Right lobe of liver (tissue), 6 donors: ENCODE data around the gene VGLL4. TPM values are rescaled to one million over a fixed set of nuclear protein-coding genes. Genes with fewer than 3 reads are reported as not detected.

ENCODE experiments used
- ATAC-seq, 4 donors: fragments of 200-7000 bp; cut with Tn5 transposase; one replicate each; pipeline ENCODE4 v1.9.1; 2020; ENCODE audit warnings: mild to moderate bottlenecking in 4 of 4, moderate library complexity in 4 of 4
- DNase-seq, 3 donors: peaks; one replicate each; pipeline ENCODE4 v3.0.0-alpha.2; 2020
- H3K27ac ChIP-seq, 3 donors: fragments of 200-600 bp; one replicate each; pipeline ENCODE4 v1.8.0; 2022
- H3K27me3 ChIP-seq, 2 donors: fragments of 200-600 bp; one replicate each; pipeline ENCODE4 v1.8.0; 2022
- H3K36me3 ChIP-seq, 4 donors: fragments of 200-600 bp; sonication (generic) in 1 of 4; one replicate each; pipeline versions ENCODE4 v1.5.1 to v1.8.0; 2017 to 2022; ENCODE audit warnings: control low read depth in 1 of 4
- H3K4me1 ChIP-seq, 4 donors: fragments of 200-600 bp; sonication (generic) in 1 of 4; one replicate each; pipeline versions ENCODE4 v1.5.1 to v1.8.0; 2017 to 2022; ENCODE audit warnings: control low read depth in 1 of 4
- H3K4me3 ChIP-seq, 3 donors: fragments of 200-600 bp; one replicate each; pipeline ENCODE4 v1.8.0; 2022
- H3K9me3 ChIP-seq, 4 donors: fragments of 200-600 bp; sonication (generic) in 1 of 4; one replicate each; pipeline versions ENCODE4 v1.5.1 to v1.8.0; 2017 to 2022; ENCODE audit warnings: control low read depth in 1 of 4
- POLR2A ChIP-seq: fragments of 450-650 bp; IDR thresholded peaks from one replicate; pipeline ENCODE4 v1.6.1; 2017; ENCODE audit warnings: antibody characterized with exemption, mild to moderate bottlenecking
- WGBS: methylation state at CpG from one replicate; pipeline ENCODE4 v1.1.6; 2018; ENCODE audit warnings: low coverage, low lambda C conversion rate; ENCODE audit not compliant: insufficient coverage; ENCODE audit errors: missing lambda C conversion rate; 5-methylcytosine and 5-hydroxymethylcytosine counted together
- intact Hi-C, 2 donors: fragments of 100-400 bp; cut with DNase I; formaldehyde crosslinking; loops; one replicate each; pipeline versions ENCODE4 v1.11.2 to v1.14.1; 2022
- total RNA-seq, 6 experiments: library from RNA; depleted of rRNA in 2 of 6; stranded (reverse); fragments of >200 nt in 2 of 6; fragmentation: NEBNext Ultra II Directional in 3 of 6; extraction: Animal tissue kit (Norgen Biotek cat#: 25700) in 3 of 6; gene quantifications; one replicate each; pipeline versions ENCODE4 v1.1.0 to v1.2.4, GENCODE V29; 2016 to 2023
- TF ChIP-seq, protein P1 (sequence below), 4 donors: fragments of 200-600 bp in 3 of 4; fragments of 450-650 bp in 1 of 4; IDR thresholded peaks; one replicate each; pipeline versions ENCODE4 v1.5.1 to v1.8.0; 2016 to 2022; ENCODE audit warnings: antibody characterized with exemption in 4 of 4, mild to moderate bottlenecking in 2 of 4
- donor health status: DM: no; HTN: yes; CAD: no.
- donor health status: DM: no; HTN: no; CAD: no.
- donor health status: DM: no; HTN: no; CAD: no.
- donor health status: DM: no; HTN: yes; CAD: no.
- donor health status: DM: no; HTN: yes; CAD: no.

VGLL4 gene
- total RNA-seq, 6 experiments from 2014 or later: 10.4 to 22.4 (median 15.2) TPM

DNA sequence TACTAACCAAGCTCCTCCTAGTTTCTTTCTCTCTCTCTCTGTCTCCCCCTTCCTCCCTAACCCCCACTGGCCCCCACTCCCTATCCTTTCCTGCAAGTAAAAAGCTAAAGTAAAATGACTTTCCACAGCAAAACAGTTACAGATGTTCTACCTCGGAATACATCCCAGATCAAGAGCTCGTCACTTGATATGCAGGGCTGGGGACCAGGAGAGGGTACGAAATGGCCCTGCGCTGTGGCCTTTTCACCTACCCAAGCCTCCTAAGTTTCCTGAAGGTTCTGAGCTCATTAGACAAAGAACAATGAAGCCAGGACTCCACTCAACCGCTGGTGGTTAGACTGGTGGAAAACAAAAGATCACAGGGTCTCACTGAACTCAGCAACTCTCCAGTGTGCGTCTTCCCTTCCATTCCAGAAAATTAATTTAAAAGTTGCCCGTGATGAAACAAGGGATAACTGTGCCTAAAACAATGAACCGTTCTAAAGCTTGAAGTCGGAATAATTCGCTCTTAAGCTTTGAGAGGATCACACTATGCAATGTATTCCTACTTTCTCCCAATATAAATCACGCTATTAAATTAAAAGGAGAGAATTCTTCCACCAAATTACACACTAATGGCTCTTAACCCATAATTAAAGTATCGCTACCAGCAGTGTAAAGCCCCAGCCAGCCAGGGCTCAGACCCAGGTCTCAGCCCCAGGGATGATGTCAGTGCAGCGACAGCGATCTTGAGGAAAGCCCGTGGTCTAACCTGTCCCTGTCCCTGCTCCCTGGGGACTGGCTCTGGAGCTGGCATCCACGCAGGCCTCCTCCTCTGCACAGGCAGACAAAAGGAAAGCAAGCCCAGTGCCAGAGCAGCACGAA, 5.0 kb downstream of the VGLL4 start:
- H3K27me3 ChIP-seq: no peaks in the 10 kb centered on the region
- H3K27ac ChIP-seq: peak overlapping the region in 2 of 3 donors; percentile 13 to 30
- WGBS: 75% methylated on average over 12 of the region's 17 CpGs
- H3K36me3 ChIP-seq: no peaks in the 10 kb centered on the region
- TF ChIP-seq, protein P1, sequence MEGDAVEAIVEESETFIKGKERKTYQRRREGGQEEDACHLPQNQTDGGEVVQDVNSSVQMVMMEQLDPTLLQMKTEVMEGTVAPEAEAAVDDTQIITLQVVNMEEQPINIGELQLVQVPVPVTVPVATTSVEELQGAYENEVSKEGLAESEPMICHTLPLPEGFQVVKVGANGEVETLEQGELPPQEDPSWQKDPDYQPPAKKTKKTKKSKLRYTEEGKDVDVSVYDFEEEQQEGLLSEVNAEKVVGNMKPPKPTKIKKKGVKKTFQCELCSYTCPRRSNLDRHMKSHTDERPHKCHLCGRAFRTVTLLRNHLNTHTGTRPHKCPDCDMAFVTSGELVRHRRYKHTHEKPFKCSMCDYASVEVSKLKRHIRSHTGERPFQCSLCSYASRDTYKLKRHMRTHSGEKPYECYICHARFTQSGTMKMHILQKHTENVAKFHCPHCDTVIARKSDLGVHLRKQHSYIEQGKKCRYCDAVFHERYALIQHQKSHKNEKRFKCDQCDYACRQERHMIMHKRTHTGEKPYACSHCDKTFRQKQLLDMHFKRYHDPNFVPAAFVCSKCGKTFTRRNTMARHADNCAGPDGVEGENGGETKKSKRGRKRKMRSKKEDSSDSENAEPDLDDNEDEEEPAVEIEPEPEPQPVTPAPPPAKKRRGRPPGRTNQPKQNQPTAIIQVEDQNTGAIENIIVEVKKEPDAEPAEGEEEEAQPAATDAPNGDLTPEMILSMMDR (IDR thresholded peaks at IDR 0.05): no peak
- TF ChIP-seq POLR2A: no peak
- no peaks in the 10 kb centered on the region for H3K9me3 ChIP-seq
- intact Hi-C loops: no loop called here
- no peak for ATAC-seq
- no peak overlapping the region for H3K4me3 ChIP-seq
- peaks cover 0 to 7% (median 0%) of the 10 kb centered on the region in 4 donors for H3K4me1 ChIP-seq
- DNase-seq: no peak

- peaks cover 0 to 7% (median 0%) of the 10 kb centered on the region in 4 donors for H3K4me1 ChIP-seq
- no peaks in the 10 kb centered on the region for H3K27me3 ChIP-seq
- H3K9me3 ChIP-seq: no peaks in the 10 kb centered on the region
- DNase-seq (no peak), ATAC-seq (no peak)
- intact Hi-C loops: no loop called here
- no peak overlapping the region for H3K4me3 ChIP-seq
- WGBS: 50% methylated on average over 11 of the region's 11 CpGs
- no peaks in the 10 kb centered on the region for H3K36me3 ChIP-seq
- peak overlapping the region in 2 of 3 donors; percentile 13 to 30 for H3K27ac ChIP-seq
- TF ChIP-seq POLR2A: no peak
- TF ChIP-seq, protein P1 (IDR thresholded peaks at IDR 0.05): no peak
Observed at GRCh38 chr3:11637901-11638458, 5.7 kb downstream of the VGLL4 start.

DNA sequence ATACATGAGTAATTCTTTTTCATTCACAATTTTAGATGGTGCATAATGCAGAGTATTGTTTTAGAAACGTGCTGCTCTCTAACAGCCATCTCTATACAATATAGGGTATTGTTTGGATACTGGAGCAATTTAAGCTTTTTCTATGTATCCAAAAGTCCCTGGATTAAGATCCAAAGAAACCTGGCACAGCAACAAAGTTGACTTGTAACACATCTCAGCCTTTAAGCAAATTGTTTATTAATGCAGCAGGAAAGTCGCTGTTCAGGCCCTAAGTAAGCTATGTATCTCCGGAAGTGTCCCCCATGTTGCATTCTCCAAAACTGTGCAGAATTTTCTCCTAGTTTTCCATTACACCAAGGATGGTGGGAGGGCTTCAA, 7.3 kb downstream of the VGLL4 start:
- Histone ChIP-seq H3K4me3 (no peak overlapping the region), H3K36me3 (no peaks in the 10 kb centered on the region), H3K9me3 (no peaks in the 10 kb centered on the region), H3K27ac (no peak overlapping the region), H3K27me3 (no peaks in the 10 kb centered on the region), H3K4me1 (peaks cover 0 to 7% (median 0%) of the 10 kb centered on the region in 4 donors)
- intact Hi-C loops: no loop called here
- DNase-seq (no peak), ATAC-seq (no peak)
- WGBS: 73% methylated on average over 3 of the region's 3 CpGs
- TF ChIP-seq, protein P1 (IDR thresholded peaks at IDR 0.05): no peak
- TF ChIP-seq POLR2A: no peak

GRCh38 chr3:11635680-11636393, 7.9 kb downstream of the VGLL4 start:
- peaks cover 0 to 7% (median 0%) of the 10 kb centered on the region in 4 donors for H3K4me1 ChIP-seq
- 46% methylated on average over 7 of the region's 7 CpGs for WGBS
- no peak overlapping the region for H3K4me3 ChIP-seq
- TF ChIP-seq POLR2A: no peak
- H3K9me3 ChIP-seq: no peaks in the 10 kb centered on the region
- H3K27me3 ChIP-seq: no peaks in the 10 kb centered on the region
- DNase-seq: no peak
- no peaks in the 10 kb centered on the region for H3K36me3 ChIP-seq
- intact Hi-C loops: no loop called here
- no peak overlapping the region for H3K27ac ChIP-seq
- peak in 2 of 4 donors; percentile 15 to 33 for ATAC-seq
